Fibroblast of upper back skin (primary cell): ENCODE data around the gene VSIG10.

Experiments used
- DNase-seq: peaks from one replicate; pipeline ENCODE4 v3.0.0-alpha.2; 2013

The VSIG10 gene

DNA sequence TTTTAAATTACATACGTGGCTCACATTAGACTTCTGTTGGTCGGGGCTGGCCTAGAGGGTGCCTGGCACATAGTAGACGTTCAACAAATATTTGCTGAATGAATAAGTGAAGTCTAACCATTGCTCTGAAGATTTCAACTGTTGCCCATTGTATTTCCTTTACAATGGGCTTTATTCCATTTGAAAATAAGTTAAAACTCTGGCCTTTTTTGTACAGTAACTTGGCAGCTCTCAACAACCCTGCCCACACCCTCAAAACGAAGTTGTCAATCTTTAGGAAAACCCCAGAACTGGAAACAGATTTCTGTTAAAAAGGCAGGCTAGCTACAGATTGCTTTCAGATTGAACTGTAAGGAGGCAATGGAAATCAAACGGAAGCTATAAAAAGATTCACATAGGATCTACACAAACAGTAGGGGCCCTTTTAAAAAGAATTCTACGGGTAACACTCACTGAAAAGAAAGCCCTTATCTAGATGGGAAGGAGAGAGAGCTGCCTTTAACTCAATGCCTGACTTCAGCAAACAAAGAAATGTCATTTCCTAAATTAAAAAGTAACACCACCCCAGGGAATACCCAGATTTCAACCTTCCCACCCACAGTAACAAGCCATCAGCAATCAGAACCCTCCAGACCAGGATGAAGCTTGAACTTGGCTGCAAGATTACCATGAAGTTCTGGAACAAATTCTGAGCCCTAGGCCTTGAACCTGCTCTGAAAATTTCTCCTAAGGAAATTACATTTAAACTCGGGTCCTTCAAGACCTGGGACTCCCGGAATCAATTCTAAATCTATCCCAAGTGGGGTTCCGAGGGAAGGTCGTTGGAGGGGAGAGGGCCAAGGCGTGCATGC lies 44.2 kb downstream of the VSIG10 start:
- DNase-seq = peak; percentile 64

DNA sequence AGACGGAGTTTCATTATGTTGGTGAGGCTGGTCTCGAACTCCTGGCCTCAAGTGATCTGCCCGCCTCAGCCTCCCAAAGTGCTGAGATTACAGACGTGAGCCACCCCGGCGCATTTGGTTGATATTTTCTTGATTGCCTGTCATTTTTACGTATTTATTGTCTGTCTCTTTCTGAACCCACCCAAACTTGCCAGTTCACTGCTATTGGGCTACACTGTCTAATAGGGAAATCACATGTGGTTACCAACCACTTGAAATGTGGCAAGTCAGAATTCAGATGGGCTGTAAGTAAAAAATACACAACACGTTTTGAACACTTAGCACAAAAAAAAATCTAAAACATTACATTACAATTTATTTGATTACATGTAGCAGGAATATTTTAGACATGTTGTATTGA lies 44.9 kb downstream of the VSIG10 start:
- DNase-seq = no peak

GRCh38 chr12:118058227-118058626 lies 45.6 kb downstream of the VSIG10 start:
- no peak for DNase-seq

DNA sequence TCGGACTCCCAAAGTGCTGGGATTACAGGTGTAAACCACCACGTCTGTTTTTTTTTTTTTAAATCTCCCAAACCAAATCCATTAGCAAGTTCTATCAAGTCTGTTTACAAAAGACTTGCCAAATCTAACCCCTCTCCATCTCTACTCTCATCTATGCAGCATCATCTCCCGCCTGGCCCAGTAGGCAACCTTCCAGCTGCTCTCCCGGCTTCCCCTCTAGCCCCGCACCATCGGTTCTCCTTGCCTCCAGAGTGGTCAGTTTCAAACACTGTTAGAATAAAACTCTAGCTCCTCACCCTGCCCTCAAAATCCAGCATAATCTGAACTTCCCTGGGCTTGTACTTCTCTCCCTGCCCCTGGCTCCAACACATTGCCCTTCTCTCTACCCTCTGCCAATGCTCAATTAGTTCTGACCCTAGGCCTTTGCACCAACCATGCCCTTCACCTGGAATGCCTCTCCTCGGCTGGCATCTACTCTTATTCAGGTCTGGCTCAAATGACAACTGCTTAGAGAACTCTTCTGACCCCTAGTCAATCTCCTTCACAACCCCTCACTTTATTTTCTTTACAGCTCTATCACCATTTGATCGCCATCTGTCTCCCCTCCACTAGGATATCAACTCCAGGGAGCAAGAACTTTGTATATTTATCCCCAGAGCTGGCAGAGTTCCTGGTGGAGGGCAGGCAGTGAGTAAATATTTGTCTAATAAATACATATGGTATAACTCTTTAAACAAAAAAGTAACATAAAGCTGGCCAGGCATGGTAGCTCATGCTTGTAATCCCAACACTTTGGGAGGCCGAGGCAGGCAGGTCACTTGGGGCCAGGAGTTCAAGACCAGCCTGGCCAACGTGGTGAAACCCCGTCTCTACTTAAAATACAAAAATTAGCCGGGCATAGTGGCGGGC lies 47.7 kb downstream of the VSIG10 start:
- DNase-seq = no peak

- DNase-seq = peak; percentile 29
These were observed 48.7 kb downstream of the VSIG10 start for GRCh38 chr12:118055144-118055557.

DNA sequence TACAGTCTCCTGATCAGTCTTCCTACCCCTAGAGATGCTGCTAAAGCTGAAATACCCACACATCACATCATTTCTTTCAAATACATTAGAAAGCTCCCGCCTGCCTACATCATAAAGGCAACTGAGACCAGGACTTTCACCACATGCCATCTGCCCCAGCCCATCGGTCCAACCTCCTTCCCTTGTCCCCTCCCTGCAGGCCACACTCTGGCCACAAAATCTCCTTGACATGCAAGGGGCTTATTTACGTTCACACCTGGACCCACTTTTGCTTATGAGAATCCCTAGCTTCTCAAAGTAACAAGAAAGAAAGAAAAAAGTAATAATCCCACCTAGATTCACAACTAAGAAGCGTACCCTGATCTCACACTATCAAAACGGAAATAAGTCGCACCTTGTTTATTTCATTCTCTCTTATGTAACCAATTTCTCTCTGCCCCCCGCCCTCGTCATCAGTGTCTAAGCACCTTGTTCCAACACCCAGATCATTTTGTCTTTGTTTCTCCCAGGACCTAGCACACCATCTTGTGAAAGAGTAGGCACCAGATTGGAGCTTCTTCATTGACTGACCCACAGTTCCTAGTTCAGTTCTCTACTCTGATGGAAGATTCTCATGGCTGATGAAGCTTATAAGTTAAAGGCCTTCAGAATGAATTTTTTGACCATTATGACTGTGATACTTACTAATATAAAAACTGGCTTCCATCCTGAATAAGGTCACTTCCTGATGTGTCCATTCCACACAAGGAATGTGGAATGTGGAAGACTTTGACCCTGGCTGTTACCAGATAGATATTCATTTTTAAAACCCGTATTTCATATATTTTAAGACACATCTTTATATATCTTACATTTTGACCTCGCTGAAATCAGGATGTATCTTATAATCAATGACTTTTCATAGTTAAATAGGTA lies 50.5 kb downstream of the VSIG10 start:
- peak; percentile 25 for DNase-seq

GRCh38 chr12:118052324-118053070 lies 51.3 kb downstream of the VSIG10 start:
- peak; percentile 89 for DNase-seq

GRCh38 chr12:118050972-118051910 lies 52.6 kb downstream of the VSIG10 start:
- DNase-seq = no peak

GRCh38 chr12:118046430-118046829 lies 57.4 kb downstream of the VSIG10 start:
- DNase-seq = no peak

- no peak for DNase-seq
These were observed 59.2 kb downstream of the VSIG10 start for GRCh38 chr12:118044577-118044976.

DNA sequence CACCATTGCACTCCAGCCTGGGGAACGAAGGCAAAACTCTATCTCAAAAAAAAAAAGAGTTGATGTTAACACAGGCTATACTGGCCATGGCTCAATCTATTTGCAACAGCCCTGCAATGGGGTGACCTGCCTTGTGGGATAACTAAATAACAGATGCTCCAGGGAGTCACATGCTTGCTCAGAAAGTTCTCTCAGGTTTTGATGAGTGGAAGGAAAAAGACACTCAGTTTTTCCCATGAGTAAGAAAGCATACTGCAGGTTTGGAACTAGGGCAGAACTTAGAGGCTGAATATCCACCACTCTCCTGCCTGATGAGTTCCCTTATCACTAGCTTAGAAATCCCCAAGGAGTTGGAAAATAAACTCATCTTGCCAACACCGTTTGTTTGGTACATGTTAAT lies 59.7 kb downstream of the VSIG10 start:
- no peak for DNase-seq

GRCh38 chr12:118042091-118042490 lies 61.7 kb downstream of the VSIG10 start:
- DNase-seq = no peak

DNA sequence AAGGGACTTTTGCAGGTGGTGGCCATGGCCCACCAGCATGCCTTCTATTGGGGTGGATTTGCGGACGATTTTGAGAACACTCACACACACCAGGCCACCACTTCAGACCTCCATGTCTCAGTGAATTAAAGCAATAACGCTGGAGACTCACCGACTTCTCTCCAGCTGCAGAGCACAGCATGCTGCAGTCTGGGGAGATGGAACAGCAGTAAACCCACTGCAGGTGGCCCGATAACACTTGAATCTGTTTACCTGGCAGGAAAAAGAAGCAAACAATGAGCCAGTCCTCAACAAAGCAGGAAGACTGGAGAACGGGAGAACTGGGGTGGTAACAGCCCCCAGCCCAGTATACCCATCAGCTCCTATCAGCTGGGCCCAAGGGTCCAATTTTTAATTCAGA lies 65.7 kb downstream of the VSIG10 start:
- no peak for DNase-seq

DNA sequence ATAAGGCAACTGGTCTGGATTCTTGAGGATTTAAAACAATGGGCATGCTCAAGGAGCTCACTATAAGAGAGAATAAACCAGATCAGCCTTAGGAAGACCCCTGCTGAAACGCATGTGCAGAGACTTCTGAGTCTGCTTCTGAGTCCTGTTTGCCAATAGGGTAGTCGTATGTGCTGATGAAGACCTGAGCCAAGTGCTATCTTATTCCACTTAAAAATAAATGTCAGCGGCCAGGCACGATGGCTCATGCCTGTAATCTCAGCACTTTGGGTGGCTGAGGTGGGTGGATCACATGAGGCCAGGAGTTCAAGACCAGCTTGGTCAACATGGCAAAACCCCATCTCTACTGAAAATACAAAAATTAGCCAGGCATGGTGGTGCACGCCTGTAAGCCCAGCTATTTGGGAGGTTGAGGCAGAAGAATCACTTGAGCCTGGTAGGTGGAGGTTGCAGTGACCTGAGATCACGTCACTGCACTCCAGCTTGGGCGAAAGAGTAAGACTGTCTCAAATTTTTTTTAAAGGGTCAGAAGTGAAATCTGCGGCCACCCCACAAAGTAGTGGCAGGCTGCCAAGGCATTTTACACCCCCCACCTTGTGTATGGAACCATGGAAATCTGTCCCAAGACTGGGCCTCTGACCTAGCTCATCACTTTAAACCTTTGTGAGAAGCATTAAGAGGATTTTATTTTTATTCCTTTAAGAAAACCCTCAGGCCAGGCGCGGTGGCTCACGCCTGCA lies 67.0 kb downstream of the VSIG10 start:
- no peak for DNase-seq

- peak; percentile 34 for DNase-seq
These were observed 68.4 kb downstream of the VSIG10 start for GRCh38 chr12:118035190-118036041.

DNA sequence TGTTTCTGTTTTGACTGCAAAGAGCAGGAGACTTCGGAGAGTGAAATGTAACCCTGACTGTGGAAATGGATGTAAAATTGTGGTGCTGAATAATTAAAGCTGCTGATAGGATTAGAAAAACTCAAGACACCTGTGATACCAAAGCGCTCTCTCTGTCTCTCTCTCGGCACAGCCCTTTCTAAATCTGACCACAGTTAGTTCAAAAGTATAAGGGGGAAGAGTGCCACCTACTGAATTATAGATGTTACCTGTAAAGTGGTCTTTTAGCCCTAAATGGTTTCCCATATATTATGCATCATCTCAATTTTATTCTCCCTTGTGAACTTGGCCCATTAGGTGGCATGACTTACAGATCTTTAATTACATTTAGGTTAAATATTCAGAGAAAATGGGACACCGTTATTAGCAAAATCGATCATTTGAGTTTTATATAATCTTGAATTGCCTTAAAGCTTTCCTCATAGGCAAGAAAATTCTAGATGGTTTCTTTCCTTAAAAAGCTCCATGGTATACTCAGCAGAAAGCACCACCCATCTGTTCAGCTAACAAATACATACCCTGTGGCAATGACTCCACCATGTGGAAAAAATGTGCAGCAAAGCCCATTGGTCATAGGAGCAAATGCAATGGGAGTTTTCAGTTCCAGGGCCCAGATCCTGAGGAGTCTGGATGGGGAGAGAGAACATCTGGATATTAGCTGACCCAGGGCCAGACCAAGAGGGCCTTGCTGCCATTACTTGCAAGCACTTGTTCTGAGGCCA lies 69.2 kb downstream of the VSIG10 start:
- peak; percentile 63 for DNase-seq

DNA sequence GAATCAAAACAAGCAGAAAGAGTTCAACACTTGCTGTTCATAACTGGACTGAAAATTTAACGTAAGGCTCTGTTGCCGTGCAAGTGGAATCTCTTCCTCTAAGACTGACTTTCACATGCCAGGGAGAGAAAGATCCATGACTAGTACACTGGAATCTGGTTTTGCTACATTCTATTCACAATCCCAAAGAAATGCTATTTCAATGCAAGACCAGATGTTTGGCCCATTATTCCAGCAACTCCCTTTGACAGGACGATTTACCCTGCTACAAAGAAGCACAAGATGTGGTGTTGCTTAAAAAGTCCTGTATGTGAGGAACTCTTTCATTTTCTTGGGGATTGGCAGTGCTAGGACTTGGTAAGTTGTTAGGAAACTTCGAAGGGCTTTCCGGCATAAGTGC lies 69.9 kb downstream of the VSIG10 start:
- DNase-seq = no peak

DNA sequence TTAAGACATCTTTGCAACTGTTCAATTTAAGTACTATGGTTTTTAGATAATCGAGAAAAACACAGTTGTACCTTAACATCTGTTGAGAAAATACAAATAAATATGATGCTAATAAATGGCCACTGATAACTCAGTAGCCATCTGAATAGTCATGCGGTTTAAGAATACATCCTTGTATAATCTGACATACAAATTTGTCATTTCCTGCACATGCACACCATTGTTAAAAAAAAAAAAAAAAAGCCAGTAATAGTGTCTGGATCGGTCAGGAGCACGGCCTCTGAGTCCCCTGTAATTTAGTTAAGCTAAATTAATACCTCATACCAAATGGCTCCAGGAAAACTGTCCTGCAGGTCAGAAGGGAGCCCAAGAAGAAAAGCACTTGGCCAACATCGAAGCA lies 70.5 kb downstream of the VSIG10 start:
- DNase-seq = no peak
